T47D (cell line): Measurements from ENCODE around the gene MVB12B.
"Not testable (repeated sequence)": the region's sequence is repeated elsewhere in the genome, so short reads cannot be mapped to it uniquely, and the experiment has no call there.

Experiments used
- DNase-seq, 2 experiments: peaks; one replicate each; pipeline versions ENCODE4 v3.0.0 to v3.0.0-alpha.2; 2011 to 2012; ENCODE audit warnings: low read depth in 1 of 2, low spot score in 1 of 2
- JUND ChIP-seq: IDR thresholded peaks from 2 replicates; pipeline ENCODE4 v1.6.1; 2012; ENCODE audit warnings: low read depth
- in situ Hi-C: cut with HindIII; loops from 2 replicates; pipeline ENCODE4 v1.10.0; 2016; ENCODE audit warnings: low sequenced_read_pairs, low pct_unique_long_range_greater_than_20kb

The MVB12B gene, protein sequence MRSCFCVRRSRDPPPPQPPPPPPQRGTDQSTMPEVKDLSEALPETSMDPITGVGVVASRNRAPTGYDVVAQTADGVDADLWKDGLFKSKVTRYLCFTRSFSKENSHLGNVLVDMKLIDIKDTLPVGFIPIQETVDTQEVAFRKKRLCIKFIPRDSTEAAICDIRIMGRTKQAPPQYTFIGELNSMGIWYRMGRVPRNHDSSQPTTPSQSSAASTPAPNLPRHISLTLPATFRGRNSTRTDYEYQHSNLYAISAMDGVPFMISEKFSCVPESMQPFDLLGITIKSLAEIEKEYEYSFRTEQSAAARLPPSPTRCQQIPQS

GRCh38 chr9:126326228-126327005, at the start of gene MVB12B:
TSS of gene MVB12B (plus strand) at chr9:126326829. CDS start at chr9:126326930, 101 bp downstream.
- peak; percentile 46 to 82 for DNase-seq
- in situ Hi-C loops: no loop called here
- TF ChIP-seq JUND: no peak

DNA sequence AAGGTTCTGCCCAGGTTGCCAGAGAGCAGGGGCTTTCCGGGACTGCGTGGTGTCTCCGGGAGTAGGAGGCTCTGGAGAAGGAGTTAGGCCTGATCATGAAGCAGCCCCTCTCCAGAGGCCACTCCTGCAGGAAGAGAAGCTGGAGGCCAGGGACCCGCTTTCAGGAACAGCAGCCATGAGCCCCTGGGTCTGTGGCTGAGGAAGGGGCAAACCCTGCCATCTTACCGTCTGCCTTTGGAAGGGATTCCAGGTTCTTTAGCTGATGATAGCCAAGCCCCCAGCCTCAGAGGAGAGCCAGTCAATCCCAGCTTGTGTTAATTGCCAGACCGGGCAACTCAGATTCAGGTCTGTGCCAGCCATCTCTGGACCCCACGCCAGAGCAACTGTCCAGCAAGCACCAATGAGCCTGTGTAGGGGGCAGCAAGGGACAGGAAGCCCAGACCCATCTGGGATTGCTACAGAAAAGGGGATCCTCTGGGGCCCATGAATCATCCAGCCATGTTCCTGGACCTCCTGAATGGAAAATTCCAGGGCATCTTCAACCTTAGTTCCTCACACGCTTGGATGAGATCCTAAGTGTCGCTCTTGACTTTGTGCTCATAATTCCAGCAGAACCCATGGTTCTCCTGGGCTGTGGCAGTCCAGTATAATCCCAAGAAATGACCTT, 42.7 kb upstream of the MVB12B start:
- in situ Hi-C loops: no loop called here
- no peak for DNase-seq
- TF ChIP-seq JUND: no peak

DNA sequence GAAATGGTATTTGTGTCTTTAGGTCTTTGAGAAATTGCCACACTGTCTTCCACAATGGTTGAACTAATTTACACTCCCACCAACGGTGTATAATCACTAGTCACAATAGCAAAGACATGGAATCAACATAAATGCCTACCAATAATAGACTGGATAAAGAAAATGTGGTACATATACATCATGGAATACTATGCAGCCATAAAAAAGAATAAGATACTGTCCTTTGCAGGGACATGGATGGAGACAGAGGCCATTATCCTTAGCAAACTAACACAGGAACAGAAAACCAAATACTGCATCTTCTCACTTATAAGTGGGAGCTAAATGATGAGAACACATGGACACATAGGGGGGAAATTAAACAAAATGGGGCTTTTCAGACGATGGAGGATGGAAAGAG, 41.0 kb upstream of the MVB12B start:
- in situ Hi-C loops, DNase-seq: not testable (repeated sequence)

- DNase-seq: no peak
- TF ChIP-seq JUND: no peak
- in situ Hi-C loops: no loop called here
Measured at GRCh38 chr9:126287166-126287866, 39.3 kb upstream of the MVB12B start.

DNA sequence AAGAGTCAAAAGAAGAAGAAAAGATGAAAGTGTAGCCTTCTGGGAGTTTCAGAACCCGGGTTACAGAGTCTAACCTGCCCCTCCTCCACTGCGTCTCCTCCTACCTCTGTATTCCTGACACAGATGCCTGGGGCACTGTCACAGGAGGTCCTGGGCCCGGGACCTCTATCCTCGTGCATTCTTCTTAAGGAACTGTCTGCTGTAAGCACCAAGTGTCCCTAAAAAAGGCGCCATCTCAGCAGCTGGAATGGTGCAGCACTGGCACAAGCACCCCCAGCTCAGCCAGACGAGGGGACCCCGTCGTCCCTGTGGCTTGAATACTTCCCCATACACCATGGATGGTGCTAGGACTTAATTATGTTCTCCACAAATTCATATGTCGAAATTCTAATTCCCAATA, 35.8 kb upstream of the MVB12B start:
- in situ Hi-C loops: no loop called here
- no peak for DNase-seq
- TF ChIP-seq JUND: no peak

- TF ChIP-seq JUND: no peak
- no peak for DNase-seq
- in situ Hi-C loops: no loop called here
Measured at GRCh38 chr9:126291925-126292324, 34.7 kb upstream of the MVB12B start.

DNA sequence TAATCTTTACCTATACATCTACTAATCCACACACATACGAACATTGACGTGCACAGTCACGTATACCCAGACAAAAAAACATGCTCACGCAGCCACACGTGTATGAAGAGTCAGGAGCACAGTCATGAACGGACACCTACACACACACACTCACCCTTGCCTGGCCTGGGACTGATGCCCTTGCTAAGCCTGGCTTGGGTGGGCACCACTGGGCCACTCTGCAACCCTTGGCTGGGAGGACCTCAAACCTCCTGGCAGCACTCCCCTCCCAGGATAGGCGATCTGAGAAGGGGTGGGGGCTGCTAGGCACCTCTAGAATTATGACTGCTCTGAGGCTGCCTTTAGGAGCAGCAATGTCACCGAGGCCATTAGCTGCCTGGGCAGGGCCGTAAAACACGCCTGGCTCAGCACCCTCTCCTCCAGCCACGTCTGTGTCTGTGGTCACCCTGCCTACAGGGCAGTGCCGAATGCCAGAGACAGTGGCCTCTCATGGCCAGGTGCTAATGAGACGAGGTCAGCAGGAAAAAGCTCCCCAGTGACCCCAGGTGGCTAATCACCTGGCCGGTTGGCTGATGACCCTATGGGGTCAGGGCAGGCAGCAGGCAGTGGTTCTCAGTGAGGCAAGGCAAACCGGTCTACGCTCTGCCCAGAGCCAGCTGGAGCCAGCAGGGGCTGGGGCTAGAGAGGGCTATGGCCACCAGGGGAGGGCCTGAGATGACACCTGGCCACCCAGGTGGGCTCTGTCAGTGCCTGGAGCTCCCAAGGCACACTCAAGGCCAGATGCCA, 33.7 kb upstream of the MVB12B start:
- TF ChIP-seq JUND: no peak
- in situ Hi-C loops: no loop called here
- no peak for DNase-seq

DNA sequence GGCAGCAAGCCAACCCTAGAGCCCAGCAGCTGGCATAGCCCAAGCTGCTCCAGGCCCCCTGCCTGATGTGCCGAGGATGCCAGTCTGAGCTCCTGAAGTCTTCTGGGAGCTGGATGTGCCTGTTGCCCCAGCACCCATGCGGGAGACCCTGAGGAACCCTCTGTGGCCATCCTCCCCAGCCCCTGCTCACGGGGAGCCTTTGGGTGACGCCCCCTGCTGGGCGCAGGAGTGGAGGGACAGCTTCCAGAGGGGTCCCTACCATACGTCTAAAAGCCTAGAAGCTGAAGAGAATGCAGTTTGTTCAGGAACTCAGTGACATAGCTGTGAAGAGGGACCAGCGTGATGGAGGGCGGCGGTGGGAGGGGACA, 33.1 kb upstream of the MVB12B start:
- no peak for DNase-seq
- TF ChIP-seq JUND: no peak
- in situ Hi-C loops: no loop called here

DNA sequence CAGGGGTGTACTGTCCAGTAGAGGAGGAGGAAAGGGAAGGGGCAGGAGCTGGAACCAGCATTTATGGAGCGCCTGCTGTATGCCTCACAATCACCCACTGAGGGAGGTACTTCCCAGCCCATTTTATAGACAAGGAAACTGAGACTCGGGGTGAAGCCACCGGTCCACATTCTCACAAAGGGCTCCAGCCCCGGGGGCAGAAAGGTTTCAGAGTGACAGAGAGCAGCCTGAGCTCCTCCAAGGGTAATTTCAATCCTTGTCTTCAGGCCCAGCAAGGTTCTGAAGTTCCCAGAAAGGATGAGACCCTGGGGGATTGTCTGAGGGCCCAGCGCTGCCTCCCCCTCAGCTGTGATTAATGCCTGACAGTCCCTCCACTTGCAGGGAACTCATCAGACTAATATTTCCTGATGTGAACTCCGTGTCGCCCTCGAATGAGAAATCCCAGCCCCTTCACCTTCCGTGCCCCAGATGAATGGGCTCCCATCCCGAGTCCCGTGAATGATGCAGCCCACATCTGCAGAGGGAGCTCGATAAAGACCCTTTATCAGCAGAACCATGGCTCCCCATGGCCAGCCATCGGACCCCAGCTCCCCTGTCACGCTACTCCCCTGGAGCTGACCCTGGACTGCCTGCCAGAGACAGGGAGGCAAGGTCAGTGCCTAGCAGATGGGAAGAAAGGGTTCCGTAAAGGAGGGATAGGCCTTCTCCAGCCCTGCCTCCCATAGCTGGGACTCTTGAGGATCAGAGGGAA, 32.1 kb upstream of the MVB12B start:
- TF ChIP-seq JUND: no peak
- no peak for DNase-seq
- in situ Hi-C loops: no loop called here

DNA sequence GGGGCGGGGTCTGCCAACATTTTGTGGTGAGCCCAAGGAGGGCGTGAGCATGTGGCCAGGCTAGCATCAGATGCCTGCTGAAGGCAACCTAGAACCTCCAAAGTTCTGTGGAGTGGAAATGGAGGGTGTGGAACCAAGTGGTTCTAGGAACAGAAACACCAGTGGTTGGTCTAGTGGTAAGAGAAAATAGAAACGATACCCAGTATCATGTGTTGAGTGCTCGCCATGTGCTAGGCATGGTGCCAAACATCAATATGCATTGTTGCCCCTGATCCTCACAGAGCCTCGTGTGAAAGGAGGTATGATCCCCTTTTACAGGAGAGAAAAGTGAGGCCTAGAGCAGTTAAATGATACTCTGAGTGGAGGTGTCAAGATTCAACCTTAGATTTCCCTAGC, 31.5 kb upstream of the MVB12B start:
- no peak for DNase-seq
- in situ Hi-C loops: no loop called here
- no peak for TF ChIP-seq JUND

- DNase-seq: no peak
- in situ Hi-C loops: no loop called here
- TF ChIP-seq JUND: no peak
Measured at GRCh38 chr9:126295516-126295915, 31.1 kb upstream of the MVB12B start.
